Upper lobe of right lung (tissue), 1 donor: ENCODE results near the gene FMN1. TPM values are rescaled to one million over a fixed set of nuclear protein-coding genes. Genes with fewer than 3 reads are reported as not detected.

ENCODE experiments used
- ATAC-seq: fragments of 200-7000 bp; cut with Tn5 transposase; one replicate; pipeline ENCODE4 v1.9.1; 2020; ENCODE audit warnings: mild to moderate bottlenecking, moderate library complexity
- DNase-seq: peaks from one replicate; pipeline ENCODE4 v3.0.0-alpha.2; 2020
- H3K27ac ChIP-seq: fragments of 200-600 bp; one replicate; pipeline ENCODE4 v1.8.0; 2022
- H3K27me3 ChIP-seq: fragments of 200-600 bp; one replicate; pipeline ENCODE4 v1.8.0; 2022; ENCODE audit warnings: mild to moderate bottlenecking
- H3K36me3 ChIP-seq: fragments of 200-600 bp; one replicate; pipeline ENCODE4 v1.8.0; 2022
- H3K4me1 ChIP-seq: fragments of 200-600 bp; one replicate; pipeline ENCODE4 v1.8.0; 2022
- H3K4me3 ChIP-seq: fragments of 200-600 bp; one replicate; pipeline ENCODE4 v1.8.0; 2022; ENCODE audit warnings: mild to moderate bottlenecking
- H3K9me3 ChIP-seq: fragments of 200-600 bp; one replicate; pipeline ENCODE4 v1.8.0; 2022
- intact Hi-C: fragments of 100-400 bp; cut with DNase I; formaldehyde crosslinking; loops from one replicate; pipeline ENCODE4 v1.11.0; 2022
- total RNA-seq: library from RNA; stranded (reverse); fragmentation: NEBNext Ultra II Directional; extraction: Animal tissue kit (Norgen Biotek cat#: 25700); gene quantifications from one replicate; pipeline ENCODE4 v1.2.1, GENCODE V29; 2021
- TF ChIP-seq, protein P1 (sequence below): fragments of 200-600 bp; IDR thresholded peaks from one replicate; pipeline ENCODE4 v1.8.0; 2022; ENCODE audit warnings: antibody characterized with exemption
- donor health status: DM: no; HTN: yes; CAD: no; lungs with severe emphysema.

Gene FMN1
- total RNA-seq, 1 donor from 2014 or later: 33.5 TPM

DNA sequence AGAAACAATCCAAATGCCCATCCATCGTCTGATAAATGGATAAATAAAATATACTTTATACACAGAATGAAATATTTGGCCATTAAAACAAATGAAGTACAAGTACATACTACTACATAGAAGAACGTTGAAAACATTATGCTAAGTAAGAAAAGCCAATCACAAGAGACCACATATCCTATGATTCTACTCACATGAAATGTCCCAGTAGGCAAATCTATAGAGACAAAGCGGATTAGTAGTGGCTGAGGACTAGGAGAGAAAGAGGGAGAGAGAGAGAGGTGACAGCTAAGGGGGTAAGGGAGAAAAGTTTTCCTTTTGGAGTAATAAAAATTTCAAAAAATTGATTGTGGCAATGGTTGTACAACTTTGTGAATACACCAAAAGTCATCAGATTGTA is 329.7 kb downstream of the FMN1 start:
- H3K27ac ChIP-seq: no peak overlapping the region
- no peak for ATAC-seq
- H3K9me3 ChIP-seq: no peaks in the 10 kb centered on the region
- intact Hi-C loops: no loop called here
- no peak for DNase-seq
- no peak overlapping the region for H3K4me3 ChIP-seq
- no peaks in the 10 kb centered on the region for H3K36me3 ChIP-seq
- TF ChIP-seq, protein P1, sequence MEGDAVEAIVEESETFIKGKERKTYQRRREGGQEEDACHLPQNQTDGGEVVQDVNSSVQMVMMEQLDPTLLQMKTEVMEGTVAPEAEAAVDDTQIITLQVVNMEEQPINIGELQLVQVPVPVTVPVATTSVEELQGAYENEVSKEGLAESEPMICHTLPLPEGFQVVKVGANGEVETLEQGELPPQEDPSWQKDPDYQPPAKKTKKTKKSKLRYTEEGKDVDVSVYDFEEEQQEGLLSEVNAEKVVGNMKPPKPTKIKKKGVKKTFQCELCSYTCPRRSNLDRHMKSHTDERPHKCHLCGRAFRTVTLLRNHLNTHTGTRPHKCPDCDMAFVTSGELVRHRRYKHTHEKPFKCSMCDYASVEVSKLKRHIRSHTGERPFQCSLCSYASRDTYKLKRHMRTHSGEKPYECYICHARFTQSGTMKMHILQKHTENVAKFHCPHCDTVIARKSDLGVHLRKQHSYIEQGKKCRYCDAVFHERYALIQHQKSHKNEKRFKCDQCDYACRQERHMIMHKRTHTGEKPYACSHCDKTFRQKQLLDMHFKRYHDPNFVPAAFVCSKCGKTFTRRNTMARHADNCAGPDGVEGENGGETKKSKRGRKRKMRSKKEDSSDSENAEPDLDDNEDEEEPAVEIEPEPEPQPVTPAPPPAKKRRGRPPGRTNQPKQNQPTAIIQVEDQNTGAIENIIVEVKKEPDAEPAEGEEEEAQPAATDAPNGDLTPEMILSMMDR: no peak
- H3K4me1 ChIP-seq: no peaks in the 10 kb centered on the region
- no peaks in the 10 kb centered on the region for H3K27me3 ChIP-seq

DNA sequence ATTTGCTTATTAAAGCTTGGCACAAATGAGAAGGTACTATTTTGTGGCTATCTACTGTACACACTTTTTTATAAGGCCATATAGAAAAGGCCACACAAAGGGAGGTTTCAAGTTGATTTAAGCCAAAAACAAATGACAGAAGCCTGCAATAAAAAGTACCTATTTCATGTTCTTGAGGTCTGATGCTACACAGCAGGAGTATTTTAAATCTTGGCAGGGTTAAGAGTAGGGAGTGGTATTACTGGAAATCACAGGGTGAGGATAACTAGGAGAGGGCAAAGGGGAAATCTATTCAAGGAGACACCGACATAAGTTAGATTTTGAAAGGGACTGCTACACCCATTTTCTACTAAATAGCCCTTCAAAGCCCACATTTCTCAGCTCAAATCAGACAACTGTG is 330.5 kb downstream of the FMN1 start:
- ATAC-seq: no peak
- Histone ChIP-seq H3K9me3 (no peaks in the 10 kb centered on the region), H3K36me3 (no peaks in the 10 kb centered on the region), H3K27ac (no peak overlapping the region), H3K27me3 (no peaks in the 10 kb centered on the region), H3K4me1 (no peaks in the 10 kb centered on the region), H3K4me3 (no peak overlapping the region)
- TF ChIP-seq, protein P1: no peak
- intact Hi-C loops: no loop called here
- no peak for DNase-seq

DNA sequence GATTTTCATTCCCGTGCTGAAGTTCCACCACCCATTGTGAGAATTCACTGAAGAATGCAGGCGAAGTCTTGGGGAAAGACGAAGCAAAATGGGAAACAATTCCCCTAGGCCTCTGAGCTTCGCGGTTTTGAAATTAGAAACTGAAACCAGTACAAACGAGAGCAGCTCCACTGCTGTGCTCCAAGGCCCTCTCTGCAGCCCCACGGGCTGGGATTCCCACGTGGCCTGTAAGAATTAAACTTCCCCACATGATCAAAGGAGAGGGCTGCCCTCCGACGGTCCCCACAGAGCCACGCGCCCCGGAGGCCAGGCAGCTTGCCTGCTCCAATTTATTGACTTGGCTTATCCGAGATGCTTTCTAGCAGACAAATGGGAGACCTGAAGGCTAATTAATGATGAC is 332.8 kb downstream of the FMN1 start:
- ATAC-seq: peak; percentile 88
- intact Hi-C loops: no loop called here
- H3K4me3 ChIP-seq: no peak overlapping the region
- TF ChIP-seq, protein P1: no peak
- peaks cover 5% of the 10 kb centered on the region for H3K36me3 ChIP-seq
- no peaks in the 10 kb centered on the region for H3K27me3 ChIP-seq
- peak overlapping the region; percentile 45 for H3K27ac ChIP-seq
- peak; percentile 71 for DNase-seq
- no peaks in the 10 kb centered on the region for H3K4me1 ChIP-seq
- H3K9me3 ChIP-seq: no peaks in the 10 kb centered on the region

DNA sequence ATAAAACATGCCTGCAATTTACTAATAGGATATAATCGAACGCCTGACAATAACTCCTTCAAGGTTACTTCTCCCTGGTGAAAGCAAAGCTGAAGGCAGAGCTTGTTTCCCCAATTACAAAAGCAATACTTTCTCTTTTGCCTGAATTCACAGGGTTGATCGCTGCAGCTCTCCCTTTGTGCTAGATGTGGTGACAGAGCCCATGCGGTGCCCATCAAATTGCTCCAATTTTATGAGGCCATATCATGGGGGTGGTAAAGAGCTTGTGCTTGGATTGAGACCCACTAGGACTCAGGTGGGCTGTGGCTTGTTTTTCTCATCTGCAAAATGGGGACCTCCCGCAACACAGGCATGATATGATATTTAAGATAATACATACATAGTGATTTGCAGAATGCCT is 333.3 kb downstream of the FMN1 start:
- Histone ChIP-seq H3K36me3 (peaks cover 10% of the 10 kb centered on the region), H3K27ac (no peak overlapping the region)
- intact Hi-C loops: no loop called here

DNA sequence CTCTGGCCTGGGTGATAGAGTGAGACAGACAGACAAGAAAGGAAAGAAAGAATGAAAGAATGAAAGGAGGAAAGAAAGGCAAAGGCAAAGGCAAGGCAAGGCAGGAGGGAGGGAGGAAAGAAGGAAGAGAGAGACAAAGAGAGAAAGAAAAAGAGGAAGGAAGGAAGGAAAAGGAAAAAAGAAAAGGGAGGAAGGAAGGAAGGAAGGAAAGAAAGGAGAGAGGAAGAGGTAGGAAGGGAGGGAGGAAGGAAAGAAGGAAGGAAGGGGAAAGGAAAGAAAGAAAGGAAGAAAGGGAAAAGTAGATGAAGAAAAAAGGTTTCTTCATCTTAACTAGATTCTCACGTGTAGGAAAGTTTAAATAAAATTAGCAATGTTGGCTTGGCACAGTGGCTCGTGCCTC is 334.5 kb downstream of the FMN1 start:
- ATAC-seq: no peak
- Histone ChIP-seq H3K36me3 (peaks cover 10% of the 10 kb centered on the region), H3K9me3 (no peaks in the 10 kb centered on the region), H3K4me3 (no peak overlapping the region), H3K27me3 (no peaks in the 10 kb centered on the region), H3K4me1 (no peaks in the 10 kb centered on the region), H3K27ac (no peak overlapping the region)
- intact Hi-C loops: no loop called here
- TF ChIP-seq, protein P1: no peak
- DNase-seq: no peak

More for the DNA sequence above, 333.3 kb downstream of the FMN1 start:
- TF ChIP-seq, protein P1: no peak
- no peaks in the 10 kb centered on the region for H3K9me3 ChIP-seq
- no peaks in the 10 kb centered on the region for H3K27me3 ChIP-seq
- DNase-seq: no peak
- ATAC-seq: no peak
- H3K4me1 ChIP-seq: no peaks in the 10 kb centered on the region
- no peak overlapping the region for H3K4me3 ChIP-seq

DNA sequence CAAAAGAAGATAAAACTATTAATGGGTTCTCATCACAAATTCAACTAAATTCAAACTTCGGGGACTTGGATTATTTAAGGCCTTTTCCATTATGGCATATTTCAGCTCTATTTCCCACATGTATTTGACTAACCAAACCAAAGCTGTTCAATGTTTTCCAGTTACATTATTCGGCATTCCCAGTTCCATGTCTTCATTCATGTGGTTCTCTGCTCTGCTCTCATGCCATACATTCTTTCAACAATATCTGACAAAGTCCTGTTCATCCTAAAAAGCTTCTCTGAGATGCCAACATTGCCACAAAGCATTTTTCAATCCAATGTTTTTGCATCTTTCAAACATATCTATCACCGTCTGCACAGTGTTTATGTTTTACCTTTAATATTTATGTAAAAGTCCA is 335.3 kb downstream of the FMN1 start:
- ATAC-seq: no peak
- TF ChIP-seq, protein P1: no peak
- H3K36me3 ChIP-seq: peaks cover 10% of the 10 kb centered on the region

More for the DNA sequence above, 335.3 kb downstream of the FMN1 start:
- Histone ChIP-seq H3K27ac (no peak overlapping the region), H3K9me3 (no peaks in the 10 kb centered on the region), H3K27me3 (no peaks in the 10 kb centered on the region), H3K4me1 (no peaks in the 10 kb centered on the region), H3K4me3 (no peak overlapping the region)
- intact Hi-C loops: no loop called here
- no peak for DNase-seq
